T1000 (cell line): Measurements from ENCODE around the gene NAALADL2.

Experiments used
- DNase-seq: peaks from one replicate; lab custom pipeline; 2025; ENCODE audit warnings: mixed read lengths; lab: John Stamatoyannopoulos, UW

The NAALADL2 gene

GRCh38 chr3:175839366-175840005 lies 980.4 kb downstream of the NAALADL2 start:
- DNase-seq, result no peak

DNA sequence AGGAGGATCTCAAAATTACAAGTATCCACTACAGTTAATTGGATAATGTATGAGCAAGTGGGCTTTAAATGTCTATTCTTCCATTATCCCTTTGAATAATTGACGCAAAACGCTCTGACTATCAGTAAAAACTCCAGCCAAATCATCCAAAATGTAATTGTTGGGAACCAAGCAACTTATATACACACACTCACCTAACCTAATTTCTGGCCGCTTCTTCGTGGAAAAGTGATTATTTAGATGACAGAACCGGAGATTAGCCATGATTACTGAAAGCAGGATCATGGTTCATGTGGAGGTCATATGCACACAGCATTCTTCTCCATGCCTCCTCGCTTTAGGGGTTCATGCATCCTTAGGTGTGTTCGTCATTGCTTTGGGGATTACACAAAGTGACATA lies 992.4 kb downstream of the NAALADL2 start:
- DNase-seq, result no peak

GRCh38 chr3:175852560-175852959 lies 993.4 kb downstream of the NAALADL2 start:
- no peak for DNase-seq

DNA sequence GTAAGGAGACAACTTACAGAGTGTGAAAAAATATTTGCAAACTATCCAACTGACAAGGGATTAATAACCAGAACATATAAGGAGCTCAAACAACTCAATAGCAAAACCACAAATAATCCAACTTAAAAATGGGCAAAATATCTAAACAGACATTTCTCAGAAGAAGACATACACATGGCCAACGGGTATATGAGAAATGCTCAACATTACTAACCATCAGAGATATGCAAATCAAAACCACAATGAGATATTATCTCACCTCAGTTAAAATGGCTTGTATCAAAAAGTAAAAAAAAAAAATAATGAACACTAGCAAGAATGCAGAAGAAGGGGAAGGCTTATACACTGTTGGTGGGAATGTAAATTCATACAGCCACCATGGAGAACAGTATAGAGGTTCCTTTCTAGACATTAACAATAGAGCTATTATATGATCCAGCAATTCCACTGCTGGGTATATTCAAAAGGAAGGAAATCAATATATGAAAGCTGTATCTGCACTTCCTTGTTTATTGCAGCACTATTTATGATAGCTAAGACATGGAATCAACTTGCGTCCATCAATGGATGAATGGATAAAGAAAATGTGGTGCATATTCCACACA lies 998.6 kb downstream of the NAALADL2 start:
- DNase-seq, result no peak
